Ishikawa (cell line): Measurements from ENCODE around the gene MDC1.

Source experiments
- CEBPB ChIP-seq: IDR thresholded peaks from 2 replicates; pipeline ENCODE4 v1.6.1; 2012
- EGR1 ChIP-seq: IDR thresholded peaks from 2 replicates; pipeline ENCODE4 v1.6.1; 2012
- EP300 ChIP-seq: IDR thresholded peaks from 2 replicates; pipeline ENCODE4 v1.6.1; 2012; ENCODE audit warnings: borderline replicate concordance
- FOXM1 ChIP-seq: IDR thresholded peaks from 2 replicates; pipeline ENCODE4 v1.6.1; 2012; ENCODE audit warnings: low read depth, borderline replicate concordance
- MAX ChIP-seq: IDR thresholded peaks from 2 replicates; pipeline ENCODE4 v1.6.1; 2012
- RAD21 ChIP-seq: IDR thresholded peaks from 2 replicates; pipeline ENCODE4 v1.6.1; 2012; ENCODE audit warnings: low read depth
- TAF1 ChIP-seq: IDR thresholded peaks from 2 replicates; pipeline ENCODE4 v1.6.1; 2012; ENCODE audit warnings: low read depth, mild to moderate bottlenecking
- ZBTB7A ChIP-seq: IDR thresholded peaks from 2 replicates; pipeline ENCODE4 v1.6.1; 2012; ENCODE audit warnings: low read depth
- TF ChIP-seq, protein P1 (sequence below): IDR thresholded peaks from 2 replicates; pipeline ENCODE4 v1.6.1; 2012; ENCODE audit warnings: low read depth, mild to moderate bottlenecking

GRCh38 chr6:30741063-30741779 is 24.1 kb upstream of the MDC1 start:
- TF ChIP-seq RAD21 (no peak), CEBPB (no peak), MAX (no peak), TAF1 (no peak), EP300 (no peak), ZBTB7A (no peak), FOXM1 (no peak), EGR1 (no peak)
- TF ChIP-seq, protein P1, sequence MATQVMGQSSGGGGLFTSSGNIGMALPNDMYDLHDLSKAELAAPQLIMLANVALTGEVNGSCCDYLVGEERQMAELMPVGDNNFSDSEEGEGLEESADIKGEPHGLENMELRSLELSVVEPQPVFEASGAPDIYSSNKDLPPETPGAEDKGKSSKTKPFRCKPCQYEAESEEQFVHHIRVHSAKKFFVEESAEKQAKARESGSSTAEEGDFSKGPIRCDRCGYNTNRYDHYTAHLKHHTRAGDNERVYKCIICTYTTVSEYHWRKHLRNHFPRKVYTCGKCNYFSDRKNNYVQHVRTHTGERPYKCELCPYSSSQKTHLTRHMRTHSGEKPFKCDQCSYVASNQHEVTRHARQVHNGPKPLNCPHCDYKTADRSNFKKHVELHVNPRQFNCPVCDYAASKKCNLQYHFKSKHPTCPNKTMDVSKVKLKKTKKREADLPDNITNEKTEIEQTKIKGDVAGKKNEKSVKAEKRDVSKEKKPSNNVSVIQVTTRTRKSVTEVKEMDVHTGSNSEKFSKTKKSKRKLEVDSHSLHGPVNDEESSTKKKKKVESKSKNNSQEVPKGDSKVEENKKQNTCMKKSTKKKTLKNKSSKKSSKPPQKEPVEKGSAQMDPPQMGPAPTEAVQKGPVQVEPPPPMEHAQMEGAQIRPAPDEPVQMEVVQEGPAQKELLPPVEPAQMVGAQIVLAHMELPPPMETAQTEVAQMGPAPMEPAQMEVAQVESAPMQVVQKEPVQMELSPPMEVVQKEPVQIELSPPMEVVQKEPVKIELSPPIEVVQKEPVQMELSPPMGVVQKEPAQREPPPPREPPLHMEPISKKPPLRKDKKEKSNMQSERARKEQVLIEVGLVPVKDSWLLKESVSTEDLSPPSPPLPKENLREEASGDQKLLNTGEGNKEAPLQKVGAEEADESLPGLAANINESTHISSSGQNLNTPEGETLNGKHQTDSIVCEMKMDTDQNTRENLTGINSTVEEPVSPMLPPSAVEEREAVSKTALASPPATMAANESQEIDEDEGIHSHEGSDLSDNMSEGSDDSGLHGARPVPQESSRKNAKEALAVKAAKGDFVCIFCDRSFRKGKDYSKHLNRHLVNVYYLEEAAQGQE: no peak
